Measurements from ENCODE around the gene SASH1. TPM values are rescaled to one million over a fixed set of nuclear protein-coding genes. Genes with fewer than 3 reads are reported as not detected.
"Not testable (repeated sequence)": the region's sequence is repeated elsewhere in the genome, so short reads cannot be mapped to it uniquely, and the experiment has no call there.

The SASH1 gene
- total RNA-seq, 2 experiments from 2014 or later = not detected

DNA sequence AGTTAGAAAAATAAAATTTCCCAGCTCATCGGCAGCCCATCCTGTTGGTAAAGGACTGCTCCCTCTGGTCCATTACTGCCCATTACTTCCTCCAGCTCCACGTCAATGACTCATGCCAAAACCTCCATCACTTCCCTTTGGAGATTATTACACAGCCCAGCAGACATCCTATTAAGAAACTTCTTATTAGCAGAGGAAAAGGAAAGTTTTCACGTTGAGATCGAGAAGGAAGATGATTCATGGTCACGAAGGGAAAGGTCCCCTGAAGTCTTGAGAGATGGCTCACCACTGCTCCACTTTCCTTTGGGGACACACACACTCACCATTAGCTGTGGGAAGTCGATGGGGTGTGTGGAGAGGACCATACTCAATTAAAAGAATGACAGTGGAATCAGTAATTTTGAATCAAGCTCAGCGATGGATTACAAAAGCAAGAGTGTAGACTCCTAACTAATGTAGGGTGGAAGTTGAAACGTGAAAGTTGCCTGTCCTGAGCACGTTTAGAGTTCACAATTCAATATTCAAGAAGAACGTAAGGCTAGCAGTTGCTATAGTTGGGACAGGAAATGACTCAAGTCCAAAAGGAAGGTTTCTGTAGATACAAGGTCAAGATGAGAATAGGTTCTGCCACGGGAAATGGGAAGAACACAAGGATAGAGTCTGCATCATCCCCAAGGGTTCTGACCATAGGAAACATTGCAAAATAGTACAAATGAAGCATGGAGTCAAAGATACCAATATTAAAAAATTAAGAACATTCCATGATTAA, 21.6 kb downstream of the SASH1 start:
- no peak overlapping the region for H3K27ac Mint-ChIP-seq
- POLR2A ChIA-PET = no interaction called here
- ATAC-seq (ENCODE audit: low read depth) (no peak), DNase-seq (no peak)
- peaks cover 5% of the 10 kb centered on the region for H3K4me1 Mint-ChIP-seq
- no peaks in the 10 kb centered on the region for H3K9me3 Mint-ChIP-seq
- no peak overlapping the region for H3K4me3 Mint-ChIP-seq
- H3K36me3 Mint-ChIP-seq = no peaks in the 10 kb centered on the region
- peaks cover 6% of the 10 kb centered on the region for H3K27me3 Mint-ChIP-seq

DNA sequence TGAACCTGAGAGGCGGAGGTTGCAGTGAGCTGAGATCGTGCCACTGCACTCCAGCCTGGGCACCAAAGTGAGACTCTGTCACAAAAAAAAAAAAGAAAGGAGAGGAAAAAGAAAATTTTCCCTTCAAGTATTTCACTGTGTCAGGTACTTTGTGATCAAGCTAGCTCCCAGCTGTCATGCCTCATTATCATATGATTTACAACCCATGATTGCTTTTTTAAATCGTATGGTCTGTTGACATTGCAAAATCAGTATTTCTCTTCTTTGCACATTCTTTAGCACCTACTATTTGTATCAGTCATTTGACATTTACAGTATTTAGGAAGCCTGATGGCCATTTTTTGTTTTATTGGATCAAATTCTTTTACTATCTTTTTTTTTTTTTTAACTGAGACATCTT, 22.4 kb downstream of the SASH1 start:
- no peak for ATAC-seq (ENCODE audit: low read depth)
- no peaks in the 10 kb centered on the region for H3K9me3 Mint-ChIP-seq

DNA sequence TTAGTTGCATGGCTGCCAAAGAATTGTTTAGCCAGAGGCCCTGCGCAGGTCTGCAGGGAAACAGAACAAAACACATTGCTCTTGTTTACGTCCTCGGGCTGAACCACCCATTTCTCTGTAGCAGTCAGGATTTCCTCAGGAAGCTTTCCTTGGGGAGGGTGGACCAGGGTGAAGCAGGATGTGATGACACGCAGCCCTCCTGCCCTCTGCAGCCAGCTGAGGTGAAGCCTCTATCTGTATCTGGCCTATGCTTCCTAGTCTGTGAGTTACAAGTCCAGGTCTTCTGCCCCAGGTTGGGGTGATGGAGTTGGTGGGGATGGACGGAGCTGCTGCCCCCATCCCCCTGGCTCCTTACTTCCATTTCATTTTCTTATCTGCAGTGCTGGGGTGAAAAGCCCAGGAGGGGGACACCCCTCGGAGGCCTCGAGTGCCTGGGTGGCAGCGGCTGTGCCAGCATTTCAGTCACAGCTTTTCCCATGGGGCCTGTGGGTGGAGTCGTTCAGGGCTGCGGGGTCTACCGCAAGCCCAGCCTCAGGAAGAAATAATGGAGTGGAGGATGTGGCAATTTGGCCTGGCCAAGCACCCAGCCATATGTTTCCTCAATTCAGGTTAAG, 24.9 kb downstream of the SASH1 start:
- Mint-ChIP-seq H3K4me1 (peaks cover 5% of the 10 kb centered on the region), H3K27ac (no peak overlapping the region), H3K27me3 (peaks cover 9% of the 10 kb centered on the region), H3K4me3 (no peak overlapping the region), H3K9me3 (no peaks in the 10 kb centered on the region), H3K36me3 (no peaks in the 10 kb centered on the region)
- no peak for DNase-seq
- ATAC-seq (ENCODE audit: low read depth) = no peak
- POLR2A ChIA-PET = no interaction called here

More for the DNA sequence above, 22.4 kb downstream of the SASH1 start:
- POLR2A ChIA-PET = no interaction called here
- Mint-ChIP-seq H3K4me1 (peaks cover 5% of the 10 kb centered on the region), H3K27ac (no peak overlapping the region), H3K36me3 (no peaks in the 10 kb centered on the region), H3K27me3 (peaks cover 6% of the 10 kb centered on the region), H3K4me3 (no peak overlapping the region)
- no peak for DNase-seq

DNA sequence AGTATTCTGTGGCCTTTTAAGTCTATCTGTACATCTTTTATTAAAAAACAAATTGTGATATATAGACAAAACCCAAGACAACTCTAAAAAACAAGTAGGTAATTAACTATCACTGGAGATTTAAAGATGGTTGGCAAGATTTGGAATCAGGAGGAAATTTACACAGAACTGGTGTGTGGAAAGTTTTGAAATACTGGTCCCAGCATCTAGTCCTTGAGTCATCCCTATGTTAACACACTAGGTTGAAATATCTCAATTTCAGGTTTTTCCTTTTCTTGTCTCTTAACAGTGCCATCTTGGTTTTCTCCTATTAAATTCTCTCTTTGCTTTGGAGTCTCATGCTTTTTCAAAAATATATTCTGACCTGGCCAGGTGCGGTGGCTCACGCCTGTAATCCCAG, 27.5 kb downstream of the SASH1 start:
- Mint-ChIP-seq H3K27ac (no peak overlapping the region), H3K9me3 (no peaks in the 10 kb centered on the region), H3K4me3 (no peak overlapping the region), H3K27me3 (peaks cover 6% of the 10 kb centered on the region), H3K36me3 (no peaks in the 10 kb centered on the region), H3K4me1 (peaks cover 3% of the 10 kb centered on the region)
- ATAC-seq (ENCODE audit: low read depth) (no peak), DNase-seq (no peak)
- POLR2A ChIA-PET = no interaction called here

DNA sequence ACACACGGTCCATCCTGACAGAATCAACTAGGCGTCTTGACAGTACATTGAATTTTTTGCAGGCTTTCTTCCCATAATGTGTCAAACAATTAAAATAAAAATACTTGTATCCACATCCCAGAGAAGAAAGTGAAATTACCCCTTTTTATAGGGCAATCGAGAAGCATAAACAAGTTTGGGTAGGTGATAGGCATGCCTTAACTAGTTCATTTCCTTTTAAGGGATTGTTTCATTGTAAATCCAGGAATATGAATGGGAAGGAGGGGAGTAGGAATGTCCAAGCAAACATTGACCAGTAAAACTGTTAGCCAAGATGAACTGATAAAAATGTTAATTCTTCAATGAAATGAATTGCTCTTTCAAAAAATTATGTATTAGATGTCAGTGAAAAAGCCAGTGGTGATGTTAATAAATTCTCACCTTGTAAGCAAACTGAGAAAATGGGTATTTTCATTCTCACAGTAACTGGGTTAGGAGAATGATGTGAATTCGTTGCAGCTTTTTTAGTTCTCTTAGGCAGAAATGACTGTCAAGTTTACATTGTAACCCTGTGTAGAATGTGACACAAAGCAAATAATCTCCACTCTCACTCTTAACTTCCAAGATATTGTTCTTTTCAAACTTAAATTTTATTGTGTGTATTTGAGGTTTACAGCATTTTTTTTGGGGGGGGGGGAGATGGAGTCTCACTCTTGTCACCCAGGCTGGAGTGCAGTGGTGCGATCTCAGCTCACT, 31.6 kb downstream of the SASH1 start:
- Mint-ChIP-seq H3K36me3 (no peaks in the 10 kb centered on the region), H3K4me3 (no peak overlapping the region), H3K9me3 (no peaks in the 10 kb centered on the region), H3K27ac (no peak overlapping the region), H3K4me1 (no peaks in the 10 kb centered on the region), H3K27me3 (peaks cover 6% of the 10 kb centered on the region)
- no peak for DNase-seq
- POLR2A ChIA-PET = no interaction called here
- no peak for ATAC-seq (ENCODE audit: low read depth)

DNA sequence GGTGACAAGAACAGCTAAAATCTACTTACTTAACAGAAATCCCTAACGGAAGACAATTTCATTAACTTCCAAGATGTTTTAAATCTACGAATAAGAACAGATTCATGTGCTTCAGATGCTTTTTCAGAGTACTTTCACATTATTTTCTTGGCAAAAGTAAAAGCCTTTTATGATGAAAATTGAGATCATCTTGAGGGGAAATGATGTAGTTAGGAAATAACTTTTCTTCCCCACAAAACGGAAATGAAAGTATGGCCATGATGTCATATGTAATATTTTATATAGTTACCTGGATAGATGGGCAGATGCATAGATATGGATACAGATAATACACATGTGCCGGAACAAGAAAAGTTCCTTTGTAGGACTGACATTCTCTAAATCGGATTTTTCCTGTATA, 32.8 kb downstream of the SASH1 start:
- peaks cover 5% of the 10 kb centered on the region for H3K27me3 Mint-ChIP-seq
- no peak for ATAC-seq (ENCODE audit: low read depth)
- no peak overlapping the region for H3K4me3 Mint-ChIP-seq
- H3K27ac Mint-ChIP-seq = no peak overlapping the region
- no peaks in the 10 kb centered on the region for H3K36me3 Mint-ChIP-seq
- no peaks in the 10 kb centered on the region for H3K9me3 Mint-ChIP-seq
- POLR2A ChIA-PET = no interaction called here
- DNase-seq = no peak
- no peaks in the 10 kb centered on the region for H3K4me1 Mint-ChIP-seq

DNA sequence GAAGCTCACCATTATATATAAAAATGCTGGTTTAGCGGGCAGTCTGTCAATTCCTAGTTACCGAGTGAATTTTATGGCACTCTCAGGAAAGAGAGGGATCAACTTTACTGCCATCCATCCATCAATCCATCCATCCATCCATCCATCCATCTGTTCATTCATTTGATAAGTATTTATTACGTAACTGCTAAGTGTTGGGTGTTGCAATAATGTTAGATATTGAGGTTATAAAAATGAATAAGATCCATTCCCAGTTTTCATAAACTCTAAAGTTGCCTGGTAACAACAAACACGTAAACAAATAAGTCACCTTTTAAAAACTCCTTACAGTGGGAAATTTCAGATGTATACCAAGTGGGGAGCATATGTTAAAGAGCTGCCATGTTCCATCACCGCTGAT, 36.8 kb downstream of the SASH1 start:
- ATAC-seq (ENCODE audit: low read depth) = no peak
- POLR2A ChIA-PET = no interaction called here
- Mint-ChIP-seq H3K4me1 (no peaks in the 10 kb centered on the region), H3K36me3 (no peaks in the 10 kb centered on the region), H3K27me3 (peaks cover 7% of the 10 kb centered on the region), H3K4me3 (no peak overlapping the region), H3K27ac (no peak overlapping the region), H3K9me3 (no peaks in the 10 kb centered on the region)
- DNase-seq = no peak

DNA sequence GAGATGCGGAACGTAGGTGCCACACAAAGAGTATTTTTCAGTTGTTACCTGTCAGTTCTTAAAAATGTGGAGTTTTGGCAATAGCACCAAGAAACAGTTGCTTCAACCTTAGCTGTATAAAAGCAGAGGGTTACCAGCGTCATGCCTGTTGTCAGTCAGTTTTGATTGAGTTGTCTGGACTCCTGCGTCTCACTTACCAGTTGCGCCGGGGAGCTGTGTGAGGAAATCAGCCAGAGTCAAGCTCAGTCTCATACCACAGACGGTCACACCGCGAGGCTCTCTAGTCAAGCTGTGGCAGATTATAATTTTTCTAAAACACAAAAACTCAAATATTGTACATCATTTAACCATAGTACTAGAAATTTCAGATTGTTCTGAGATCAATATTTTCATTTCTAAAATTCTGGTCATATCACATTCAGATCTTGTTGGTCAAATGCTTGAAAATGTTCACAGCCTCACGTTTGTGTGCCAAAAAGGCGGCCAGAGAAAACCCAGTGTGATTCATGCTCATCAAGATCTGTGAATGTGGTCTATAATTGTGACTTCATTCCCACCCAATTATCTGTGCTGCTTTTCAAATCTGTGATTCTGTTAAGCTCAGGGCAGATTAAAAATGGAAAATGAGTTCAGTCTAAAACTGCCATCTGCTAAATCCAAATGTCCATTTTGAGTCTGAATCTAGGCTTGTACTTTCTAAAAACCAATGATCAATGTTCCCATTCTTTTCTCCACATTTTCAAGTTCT, 37.5 kb downstream of the SASH1 start:
- no peak overlapping the region for H3K4me3 Mint-ChIP-seq
- DNase-seq (no peak), ATAC-seq (ENCODE audit: low read depth) (no peak)
- H3K27ac Mint-ChIP-seq = no peak overlapping the region
- H3K27me3 Mint-ChIP-seq = peaks cover 7% of the 10 kb centered on the region
- no peaks in the 10 kb centered on the region for H3K36me3 Mint-ChIP-seq
- no peaks in the 10 kb centered on the region for H3K9me3 Mint-ChIP-seq
- POLR2A ChIA-PET = no interaction called here
- no peaks in the 10 kb centered on the region for H3K4me1 Mint-ChIP-seq

DNA sequence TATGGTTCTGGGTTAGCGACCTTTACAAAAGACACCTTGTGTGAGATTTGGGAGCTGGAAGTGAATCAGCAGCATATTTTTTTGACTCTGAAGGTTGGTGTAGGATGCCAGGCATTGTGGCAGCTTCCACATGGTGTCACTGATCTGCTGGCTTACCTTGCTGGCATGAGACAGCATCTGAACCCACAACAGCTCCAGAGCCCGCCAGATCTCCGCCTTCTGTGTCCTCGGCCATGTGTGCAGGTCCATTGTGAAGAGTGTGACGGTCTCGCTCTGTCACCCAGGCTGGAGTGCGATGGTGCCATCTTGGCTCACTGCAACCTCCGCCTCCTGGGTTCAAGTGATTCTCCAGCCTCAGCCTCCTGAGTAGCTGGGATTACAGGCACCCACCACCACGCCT, 39.4 kb downstream of the SASH1 start:
- POLR2A ChIA-PET; H3K4me1 Mint-ChIP-seq; H3K27me3 Mint-ChIP-seq; ATAC-seq (ENCODE audit: low read depth); DNase-seq; H3K4me3 Mint-ChIP-seq; H3K36me3 Mint-ChIP-seq; H3K9me3 Mint-ChIP-seq; H3K27ac Mint-ChIP-seq: not testable (repeated sequence)

DNA sequence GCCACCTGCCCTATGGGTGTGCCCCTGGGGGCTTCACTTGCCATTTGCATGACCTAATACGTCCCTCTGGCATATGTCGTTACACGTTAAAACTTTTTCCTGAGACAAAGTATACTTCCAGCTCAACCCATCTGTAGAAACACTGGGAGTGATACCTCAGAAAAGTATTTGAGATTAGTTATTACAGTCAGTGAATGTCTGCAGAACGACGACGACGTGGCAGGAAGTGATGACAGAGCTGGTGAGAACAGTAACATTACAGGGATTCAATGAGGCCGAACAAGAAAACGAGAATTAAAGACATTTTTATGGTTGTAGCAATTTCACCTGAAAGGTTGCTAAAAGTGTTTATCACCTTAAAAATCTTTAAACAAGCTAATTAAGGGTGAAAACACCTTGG, 40.2 kb downstream of the SASH1 start:
- no peaks in the 10 kb centered on the region for H3K9me3 Mint-ChIP-seq
- H3K36me3 Mint-ChIP-seq = no peaks in the 10 kb centered on the region
- ATAC-seq (ENCODE audit: low read depth) = no peak
- H3K4me3 Mint-ChIP-seq = no peak overlapping the region
- POLR2A ChIA-PET = no interaction called here
- DNase-seq = no peak
- no peaks in the 10 kb centered on the region for H3K4me1 Mint-ChIP-seq
- peaks cover 11% of the 10 kb centered on the region for H3K27me3 Mint-ChIP-seq
- H3K27ac Mint-ChIP-seq = no peak overlapping the region

DNA sequence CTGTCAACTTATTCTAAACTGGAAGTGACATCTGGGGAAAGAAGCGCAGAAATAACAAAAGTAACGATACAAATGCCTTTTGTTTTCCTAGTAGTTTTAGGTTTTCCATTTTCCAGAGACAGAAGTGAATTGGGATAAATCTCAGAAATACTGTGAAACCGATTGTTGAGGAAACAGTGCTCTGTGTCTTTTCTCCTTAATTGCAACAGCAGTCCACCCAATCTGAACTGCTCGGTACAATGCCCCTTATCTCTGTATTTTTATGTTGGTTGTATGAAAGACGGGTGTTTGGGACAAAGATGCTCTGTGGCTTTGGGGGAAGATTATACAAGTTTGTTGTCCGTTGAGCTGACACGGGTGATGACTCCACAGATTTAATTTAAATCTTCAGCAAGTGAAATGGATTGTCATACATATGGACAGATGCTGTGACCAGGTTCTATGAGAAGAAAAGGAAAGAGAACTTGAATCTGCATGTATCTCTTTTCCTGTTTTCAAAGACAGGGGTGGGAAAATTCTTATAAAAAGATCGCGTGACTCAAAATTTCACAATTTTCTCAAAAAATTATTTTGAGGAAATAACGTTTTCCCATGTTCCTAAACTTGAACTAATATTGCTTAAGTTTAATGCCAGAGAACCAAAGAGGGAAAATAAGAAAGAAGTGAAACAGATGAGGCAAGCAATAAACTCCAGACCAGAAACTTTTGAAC, 41.2 kb downstream of the SASH1 start:
- Mint-ChIP-seq H3K4me3 (no peak overlapping the region), H3K4me1 (no peaks in the 10 kb centered on the region), H3K27me3 (peaks cover 11% of the 10 kb centered on the region), H3K36me3 (no peaks in the 10 kb centered on the region), H3K9me3 (no peaks in the 10 kb centered on the region), H3K27ac (no peak overlapping the region)
- POLR2A ChIA-PET = no interaction called here
- DNase-seq (no peak), ATAC-seq (ENCODE audit: low read depth) (no peak)

DNA sequence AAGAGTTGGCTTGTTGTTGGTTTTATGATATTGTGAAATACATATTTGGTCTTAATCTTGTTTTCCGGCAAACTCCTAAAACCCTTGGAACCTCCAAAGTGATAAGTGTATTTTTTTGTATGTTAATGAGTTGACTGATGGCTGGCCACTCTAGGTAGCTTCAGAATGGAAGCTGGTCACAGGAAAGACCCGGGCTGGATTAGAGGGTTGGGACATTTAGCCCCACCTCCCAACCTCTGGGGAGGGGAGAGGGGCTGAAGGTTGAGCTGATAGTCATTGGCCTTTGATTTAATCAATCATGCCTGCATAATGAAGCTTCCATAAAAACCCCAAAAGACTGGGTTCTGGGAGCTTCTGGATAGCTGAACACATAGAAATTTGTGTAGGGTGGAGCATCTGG, 42.7 kb downstream of the SASH1 start:
- peaks cover 8% of the 10 kb centered on the region for H3K27me3 Mint-ChIP-seq
- H3K27ac Mint-ChIP-seq = no peak overlapping the region
- DNase-seq (no peak), ATAC-seq (ENCODE audit: low read depth) (no peak)
- H3K4me1 Mint-ChIP-seq = no peaks in the 10 kb centered on the region
- POLR2A ChIA-PET = no interaction called here
- no peaks in the 10 kb centered on the region for H3K36me3 Mint-ChIP-seq
- H3K9me3 Mint-ChIP-seq = no peaks in the 10 kb centered on the region
- no peak overlapping the region for H3K4me3 Mint-ChIP-seq

DNA sequence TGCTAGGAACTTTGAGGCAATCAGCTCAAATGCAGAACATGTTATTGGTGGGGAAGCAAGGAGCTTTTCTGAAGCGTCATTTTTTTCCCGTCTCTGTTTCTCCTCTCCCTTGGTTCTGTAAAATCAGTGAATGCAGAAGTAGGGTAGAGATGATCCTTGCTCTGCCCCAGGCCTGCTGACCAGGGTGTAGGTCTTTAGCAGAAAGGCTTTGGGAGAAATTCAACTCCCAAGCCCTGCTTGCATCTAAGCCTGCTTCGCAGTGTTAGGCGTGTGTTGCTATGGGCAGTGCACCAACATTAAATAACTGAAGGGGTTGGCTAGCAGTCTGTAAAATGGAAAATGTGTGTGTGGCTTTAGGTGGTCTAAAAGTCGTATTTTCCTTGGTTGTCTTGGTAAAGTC, 45.9 kb downstream of the SASH1 start:
- POLR2A ChIA-PET = no interaction called here
- H3K36me3 Mint-ChIP-seq = no peaks in the 10 kb centered on the region
- H3K4me3 Mint-ChIP-seq = no peak overlapping the region
- H3K27me3 Mint-ChIP-seq = peaks cover 11% of the 10 kb centered on the region
- no peak overlapping the region for H3K27ac Mint-ChIP-seq
- DNase-seq (no peak), ATAC-seq (ENCODE audit: low read depth) (no peak)
- H3K4me1 Mint-ChIP-seq = no peaks in the 10 kb centered on the region
- no peaks in the 10 kb centered on the region for H3K9me3 Mint-ChIP-seq

All from activated naive CD8-positive, alpha-beta T cell treated with anti-CD3 and anti-CD28 coated beads, Interleukin-2, amount 10 ng/mL, durations not matched to agents 7 days and 5 days (primary cell).